PFSK-1 (cell line): Measurements from ENCODE around the gene KSR1.

ENCODE experiments used
- FOXP2 ChIP-seq: optimal IDR thresholded peaks from 2 replicates; pipeline ENCODE3; 2011; ENCODE audit warnings: borderline replicate concordance, control low read depth, inconsistent platforms; ENCODE audit not compliant: insufficient read depth; ENCODE audit errors: extremely low read length, extremely low read depth
- POLR2AphosphoS5 ChIP-seq: IDR thresholded peaks from 2 replicates; pipeline ENCODE4 v1.6.1; 2012; ENCODE audit warnings: low read depth, mild to moderate bottlenecking, control low read depth, low read length, moderate library complexity
- SIN3A ChIP-seq: IDR thresholded peaks from 2 replicates; pipeline ENCODE4 v1.6.1; 2012; ENCODE audit warnings: mild to moderate bottlenecking, low read length, moderate library complexity, borderline replicate concordance; ENCODE audit not compliant: insufficient read depth
- TAF1 ChIP-seq: IDR thresholded peaks from 2 replicates; pipeline ENCODE4 v1.6.1; 2012; ENCODE audit warnings: low read length, control low read depth, borderline replicate concordance; ENCODE audit not compliant: insufficient read depth
- TF ChIP-seq, protein P1 (sequence below), 2 experiments: IDR thresholded peaks; 2 replicates each; pipeline versions ENCODE4 v1.6.1 to v1.8.0; 2011 to 2012; ENCODE audit warnings: low read depth in 2 of 2, low read length in 2 of 2, control low read depth in 1 of 2, inconsistent platforms in 1 of 2, mild to moderate bottlenecking in 1 of 2, moderate library complexity in 1 of 2; ENCODE audit not compliant: insufficient read depth in 1 of 2

Gene KSR1

DNA sequence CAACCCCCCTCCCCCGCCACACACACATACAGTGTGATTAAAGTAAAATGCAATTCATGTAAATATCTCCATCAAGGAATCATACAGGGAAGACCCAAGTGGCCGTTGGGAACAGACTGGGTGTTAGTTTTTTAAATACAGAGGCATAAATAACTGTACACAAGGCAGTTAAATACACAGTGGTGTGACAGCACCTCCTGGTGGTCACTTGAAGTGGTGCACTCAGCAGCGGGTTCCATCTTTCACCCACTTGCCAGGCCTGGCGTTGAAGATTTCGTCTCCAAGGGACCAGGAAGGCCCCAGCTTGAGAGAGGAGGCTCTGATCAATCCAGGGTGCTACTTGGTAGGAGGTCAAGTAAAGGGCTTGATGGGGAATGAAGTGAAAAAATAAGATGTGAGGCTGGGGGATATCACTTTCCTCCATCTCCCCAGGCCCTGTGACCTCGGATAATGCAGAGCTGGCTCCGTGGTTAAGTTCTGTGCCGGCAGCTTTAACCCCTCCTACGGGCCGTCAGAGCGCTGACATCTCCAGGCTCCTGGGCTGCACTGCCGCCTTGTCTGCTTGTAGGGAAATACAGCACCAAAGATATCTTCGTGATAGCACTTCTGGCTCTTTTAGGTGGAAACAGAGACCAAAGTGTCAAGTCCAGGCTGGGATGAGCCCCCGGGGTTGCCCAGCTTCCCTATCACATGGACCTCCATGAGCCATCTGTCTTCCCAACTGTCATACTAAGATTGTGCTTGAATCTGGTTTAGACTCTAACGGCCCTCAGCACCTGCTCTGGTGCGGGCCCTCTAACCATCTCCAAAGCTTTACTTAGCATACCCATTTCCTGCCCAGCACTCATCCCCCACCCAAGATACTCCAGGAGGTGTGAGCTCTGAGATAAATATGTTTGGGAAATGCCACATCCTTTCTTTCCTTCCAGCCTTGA lies 195.4 kb downstream of the KSR1 start:
- no peak for TF ChIP-seq POLR2AphosphoS5
- TF ChIP-seq TAF1 = no peak
- no peak for TF ChIP-seq FOXP2
- TF ChIP-seq SIN3A = no peak
- TF ChIP-seq, protein P1, sequence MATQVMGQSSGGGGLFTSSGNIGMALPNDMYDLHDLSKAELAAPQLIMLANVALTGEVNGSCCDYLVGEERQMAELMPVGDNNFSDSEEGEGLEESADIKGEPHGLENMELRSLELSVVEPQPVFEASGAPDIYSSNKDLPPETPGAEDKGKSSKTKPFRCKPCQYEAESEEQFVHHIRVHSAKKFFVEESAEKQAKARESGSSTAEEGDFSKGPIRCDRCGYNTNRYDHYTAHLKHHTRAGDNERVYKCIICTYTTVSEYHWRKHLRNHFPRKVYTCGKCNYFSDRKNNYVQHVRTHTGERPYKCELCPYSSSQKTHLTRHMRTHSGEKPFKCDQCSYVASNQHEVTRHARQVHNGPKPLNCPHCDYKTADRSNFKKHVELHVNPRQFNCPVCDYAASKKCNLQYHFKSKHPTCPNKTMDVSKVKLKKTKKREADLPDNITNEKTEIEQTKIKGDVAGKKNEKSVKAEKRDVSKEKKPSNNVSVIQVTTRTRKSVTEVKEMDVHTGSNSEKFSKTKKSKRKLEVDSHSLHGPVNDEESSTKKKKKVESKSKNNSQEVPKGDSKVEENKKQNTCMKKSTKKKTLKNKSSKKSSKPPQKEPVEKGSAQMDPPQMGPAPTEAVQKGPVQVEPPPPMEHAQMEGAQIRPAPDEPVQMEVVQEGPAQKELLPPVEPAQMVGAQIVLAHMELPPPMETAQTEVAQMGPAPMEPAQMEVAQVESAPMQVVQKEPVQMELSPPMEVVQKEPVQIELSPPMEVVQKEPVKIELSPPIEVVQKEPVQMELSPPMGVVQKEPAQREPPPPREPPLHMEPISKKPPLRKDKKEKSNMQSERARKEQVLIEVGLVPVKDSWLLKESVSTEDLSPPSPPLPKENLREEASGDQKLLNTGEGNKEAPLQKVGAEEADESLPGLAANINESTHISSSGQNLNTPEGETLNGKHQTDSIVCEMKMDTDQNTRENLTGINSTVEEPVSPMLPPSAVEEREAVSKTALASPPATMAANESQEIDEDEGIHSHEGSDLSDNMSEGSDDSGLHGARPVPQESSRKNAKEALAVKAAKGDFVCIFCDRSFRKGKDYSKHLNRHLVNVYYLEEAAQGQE (IDR thresholded peaks at IDR 0.05; ENCODE audit: insufficient read depth in 1 of 2, low read depth in 2 of 2, low read length in 2 of 2) = no peak

DNA sequence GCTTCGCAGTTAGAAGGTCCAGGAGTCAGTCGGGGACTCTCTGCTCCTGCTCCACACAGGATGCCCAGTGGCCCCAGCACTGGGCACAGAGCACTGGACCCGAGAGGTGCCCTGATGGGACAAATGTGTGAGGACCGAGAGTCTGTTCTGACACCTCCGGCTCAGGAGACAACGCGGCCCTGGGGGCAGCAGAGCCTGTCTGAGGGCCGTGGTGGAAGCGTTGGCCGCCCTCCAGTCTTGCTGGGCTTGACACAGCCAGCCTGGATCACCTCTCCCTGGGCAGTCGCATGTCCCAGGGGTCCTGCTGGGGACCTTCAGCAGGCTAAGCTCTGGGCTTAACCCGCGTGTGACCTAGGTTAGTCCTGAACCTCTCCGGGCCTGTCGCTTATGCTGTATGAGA lies 197.9 kb downstream of the KSR1 start:
- TF ChIP-seq, protein P1 (IDR thresholded peaks at IDR 0.05; ENCODE audit: insufficient read depth in 1 of 2, low read depth in 2 of 2, low read length in 2 of 2) = no peak
- TF ChIP-seq TAF1 = no peak
- no peak for TF ChIP-seq FOXP2
- no peak for TF ChIP-seq POLR2AphosphoS5
- no peak for TF ChIP-seq SIN3A

DNA sequence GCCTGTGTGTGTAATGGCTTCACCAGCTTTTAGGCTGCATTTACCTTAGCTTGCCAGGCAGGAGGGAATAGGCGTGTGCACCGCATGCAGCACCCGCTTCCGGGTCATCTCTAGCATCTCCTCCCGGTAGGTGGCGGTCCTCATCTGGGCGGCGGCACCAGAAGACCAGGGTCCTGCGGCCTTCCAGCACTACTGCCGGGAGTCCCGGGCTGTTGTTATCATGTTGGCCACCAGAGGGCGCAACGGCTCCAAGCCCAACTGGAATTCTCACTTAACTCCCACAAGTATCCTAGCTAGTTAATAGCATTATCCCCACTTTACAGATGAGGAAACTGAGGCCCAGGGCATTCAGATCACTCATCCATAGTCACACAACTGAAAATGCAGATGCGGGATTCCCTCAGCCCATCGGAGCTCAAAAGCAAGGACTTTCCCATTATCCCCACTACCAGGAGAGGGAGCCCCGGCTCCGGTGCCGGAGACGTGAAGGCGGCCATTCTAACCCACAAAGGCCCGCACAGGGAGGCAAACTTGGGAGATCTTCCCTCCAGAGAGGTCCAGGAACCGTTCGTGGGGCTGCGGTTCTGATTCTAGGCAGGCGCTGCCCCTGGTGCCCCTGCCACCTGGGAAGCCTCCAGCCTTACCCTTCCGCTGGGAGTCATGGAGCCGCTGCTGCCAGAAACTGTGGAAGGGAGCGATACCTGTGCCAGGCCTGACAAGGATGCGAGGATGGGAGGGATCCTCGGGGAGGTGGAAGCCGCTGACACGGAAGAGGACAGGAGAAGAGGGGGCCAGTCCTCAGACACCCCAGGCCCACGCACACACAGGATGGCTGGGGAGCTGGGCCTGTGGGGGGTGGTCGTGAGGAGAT lies 198.6 kb downstream of the KSR1 start:
- TF ChIP-seq POLR2AphosphoS5 (no peak), TAF1 (no peak)
- TF ChIP-seq, protein P1 (IDR thresholded peaks at IDR 0.05; ENCODE audit: insufficient read depth in 1 of 2, low read depth in 2 of 2, low read length in 2 of 2) = 0 out of 4 replicates have a peak, but pooled peaks of 1 of the 2 experiments have one; percentile 32

DNA sequence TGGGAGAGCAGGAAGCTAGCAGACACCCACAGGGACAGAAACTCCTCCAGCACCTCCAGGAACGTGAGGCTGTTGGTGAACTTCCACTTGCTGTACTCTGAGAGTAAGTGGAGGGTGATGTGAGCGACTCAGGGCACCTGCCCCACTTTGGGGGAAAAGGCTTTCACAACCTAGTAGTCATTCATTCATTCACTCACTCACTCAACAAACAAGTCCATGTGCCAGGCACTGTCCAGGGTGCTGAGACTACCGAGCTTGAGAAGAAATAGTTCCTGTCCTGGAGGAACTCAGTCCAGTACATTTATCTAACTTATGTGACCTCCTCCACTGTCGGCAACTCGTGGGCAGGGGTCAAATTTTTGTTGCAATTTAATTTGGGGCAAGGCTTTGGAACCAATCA lies 201.4 kb downstream of the KSR1 start:
- peak; percentile 32; the same call in 1 of the 2 replicates for TF ChIP-seq SIN3A
- TF ChIP-seq TAF1 = no peak
- TF ChIP-seq, protein P1 (IDR thresholded peaks at IDR 0.05; ENCODE audit: insufficient read depth in 1 of 2, low read depth in 2 of 2, low read length in 2 of 2) = peak; percentile 81 to 95
- TF ChIP-seq FOXP2 = no peak
